ENCODE data around the gene MAMLD1.

The MAMLD1 gene

DNA sequence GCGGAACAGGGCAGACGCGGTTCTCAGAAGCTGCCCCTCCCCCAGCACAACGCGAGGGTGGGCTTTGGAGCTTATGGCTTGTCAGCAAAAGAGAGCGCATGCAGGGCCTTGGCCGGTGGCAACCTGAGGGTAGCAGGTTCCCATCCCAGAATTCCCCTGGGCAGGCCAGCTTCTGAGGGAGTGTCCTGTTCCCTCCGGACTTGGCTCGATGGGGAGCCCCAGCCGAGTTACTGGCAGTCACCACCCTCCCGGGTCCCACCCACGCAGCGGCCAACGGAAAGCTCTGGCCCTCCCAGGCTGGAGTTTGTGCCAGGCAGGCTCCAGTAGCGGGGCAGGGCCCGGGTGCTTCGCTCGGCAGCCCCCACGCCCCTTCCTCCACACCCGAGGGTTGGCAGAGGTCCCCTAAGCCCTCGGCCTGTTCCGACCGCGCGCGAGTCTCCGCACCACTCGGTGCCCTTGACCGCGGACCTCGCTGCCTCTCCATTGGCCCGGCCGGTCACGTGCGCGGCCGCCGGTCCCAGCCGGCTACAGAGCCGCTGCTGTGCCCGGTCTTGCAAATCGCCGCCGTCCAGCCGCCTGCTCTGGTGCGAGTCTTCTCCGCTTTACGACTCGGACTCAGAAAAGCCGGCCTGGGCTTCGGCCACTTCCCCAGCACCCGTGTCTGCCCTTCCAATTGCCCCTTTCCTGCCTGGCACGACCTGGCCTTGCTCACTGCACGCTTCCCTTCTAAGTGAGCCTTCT lies 184.4 kb downstream of the MAMLD1 start:
- H3K27me3 ChIP-seq (ENCODE audit: control insufficient read depth, insufficient read depth, low read length), result peaks cover 48% of the 10 kb centered on the region

DNA sequence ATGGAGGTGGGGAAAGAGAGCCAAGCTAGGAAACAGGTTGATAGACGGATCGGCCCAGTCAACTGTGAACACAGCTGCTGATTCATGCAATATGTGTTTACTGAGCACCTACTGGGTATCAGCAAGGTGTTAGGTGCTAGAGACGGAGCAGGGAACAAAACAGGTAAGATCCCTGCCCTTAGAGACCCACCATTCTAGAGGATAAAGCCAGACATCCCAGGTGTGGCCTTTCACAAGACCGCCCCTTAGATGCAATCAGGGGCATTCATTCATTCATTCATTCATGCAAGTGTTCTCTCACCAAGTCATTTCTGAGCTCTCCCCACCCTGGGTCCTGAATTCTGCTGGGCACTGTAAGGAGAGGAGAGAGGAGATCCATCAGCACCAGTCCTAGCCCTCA lies 185.1 kb downstream of the MAMLD1 start:
- H3K4me3 ChIP-seq (ENCODE audit: low read depth, low read length), result no peak overlapping the region
- peaks cover 3% of the 10 kb centered on the region; the same call in 1 of the 2 replicates for H3K4me1 ChIP-seq (ENCODE audit: control insufficient read depth, insufficient read depth, low read length)
- no peaks in the 10 kb centered on the region for H3K36me3 ChIP-seq (ENCODE audit: control insufficient read depth, insufficient read depth, low read length)
- peaks cover 15% of the 10 kb centered on the region for H3K9me3 ChIP-seq (ENCODE audit: control insufficient read depth, insufficient read depth, low read length)
- H3K27ac ChIP-seq (ENCODE audit: low read depth, low read length), result no peak overlapping the region
- H3K9ac ChIP-seq (ENCODE audit: low read depth, low read length), result no peak overlapping the region
- peaks cover 48% of the 10 kb centered on the region for H3K27me3 ChIP-seq (ENCODE audit: control insufficient read depth, insufficient read depth, low read length)

More for the DNA sequence above, 184.4 kb downstream of the MAMLD1 start:
- H3K4me3 ChIP-seq (ENCODE audit: low read depth, low read length), result peak overlapping the region; percentile 49
- no peak overlapping the region for H3K9ac ChIP-seq (ENCODE audit: low read depth, low read length)
- H3K9me3 ChIP-seq (ENCODE audit: control insufficient read depth, insufficient read depth, low read length), result peaks cover 15% of the 10 kb centered on the region
- no peaks in the 10 kb centered on the region for H3K36me3 ChIP-seq (ENCODE audit: control insufficient read depth, insufficient read depth, low read length)
- no peak overlapping the region for H3K27ac ChIP-seq (ENCODE audit: low read depth, low read length)
- H3K4me1 ChIP-seq (ENCODE audit: control insufficient read depth, insufficient read depth, low read length), result peaks cover 3% of the 10 kb centered on the region; the same call in 1 of the 2 replicates

DNA sequence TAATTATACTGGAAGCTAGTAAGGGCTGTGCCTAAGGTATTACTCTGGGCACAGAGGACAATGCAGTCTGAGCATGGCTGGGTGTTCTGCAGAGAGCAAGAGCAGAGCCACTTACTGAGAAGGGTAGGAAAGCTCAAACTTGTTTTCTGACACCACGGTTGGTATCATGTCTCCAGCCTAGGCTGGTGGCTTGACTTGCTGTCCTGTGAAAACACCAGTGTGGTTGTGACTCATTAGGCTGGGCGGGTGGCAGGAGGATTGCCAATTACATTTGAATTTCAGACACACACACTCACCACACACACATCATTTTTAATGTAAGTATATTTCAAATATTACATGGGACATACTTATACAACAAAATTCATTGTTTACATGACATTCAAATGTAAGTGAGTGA lies 185.6 kb downstream of the MAMLD1 start:
- Histone ChIP-seq H3K27me3 (ENCODE audit: control insufficient read depth, insufficient read depth, low read length) (peaks cover 48% of the 10 kb centered on the region), H3K9me3 (ENCODE audit: control insufficient read depth, insufficient read depth, low read length) (peaks cover 16% of the 10 kb centered on the region), H3K4me1 (ENCODE audit: control insufficient read depth, insufficient read depth, low read length) (peaks cover 3% of the 10 kb centered on the region; the same call in 1 of the 2 replicates), H3K36me3 (ENCODE audit: control insufficient read depth, insufficient read depth, low read length) (no peaks in the 10 kb centered on the region), H3K4me3 (ENCODE audit: low read depth, low read length) (no peak overlapping the region), H3K27ac (ENCODE audit: low read depth, low read length) (no peak overlapping the region), H3K9ac (ENCODE audit: low read depth, low read length) (no peak overlapping the region)

DNA sequence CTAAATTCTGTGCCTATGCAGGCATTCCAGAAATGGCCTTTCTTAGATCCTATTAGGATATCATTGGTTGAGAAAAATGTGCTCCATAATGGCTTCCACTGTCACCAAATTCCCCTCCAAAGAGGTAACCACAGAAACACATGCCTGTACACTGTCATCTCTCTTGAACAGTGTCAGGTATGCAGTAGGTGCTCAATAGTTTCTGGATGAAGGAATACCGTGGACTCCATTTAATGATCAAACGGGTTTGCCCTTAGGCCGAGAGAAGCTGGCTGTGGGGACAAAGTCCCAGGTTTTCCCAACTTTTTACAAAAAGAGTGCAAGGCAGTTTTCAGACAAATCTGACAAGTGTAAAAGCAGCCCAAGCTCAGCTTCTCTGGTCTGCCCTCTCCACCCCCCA lies 188.8 kb downstream of the MAMLD1 start:
- Histone ChIP-seq H3K4me1 (ENCODE audit: control insufficient read depth, insufficient read depth, low read length) (no peaks in the 10 kb centered on the region), H3K36me3 (ENCODE audit: control insufficient read depth, insufficient read depth, low read length) (no peaks in the 10 kb centered on the region), H3K4me3 (ENCODE audit: low read depth, low read length) (no peak overlapping the region), H3K9me3 (ENCODE audit: control insufficient read depth, insufficient read depth, low read length) (peaks cover 23% of the 10 kb centered on the region), H3K27ac (ENCODE audit: low read depth, low read length) (no peak overlapping the region), H3K9ac (ENCODE audit: low read depth, low read length) (no peak overlapping the region), H3K27me3 (ENCODE audit: control insufficient read depth, insufficient read depth, low read length) (peaks cover 35% of the 10 kb centered on the region)

DNA sequence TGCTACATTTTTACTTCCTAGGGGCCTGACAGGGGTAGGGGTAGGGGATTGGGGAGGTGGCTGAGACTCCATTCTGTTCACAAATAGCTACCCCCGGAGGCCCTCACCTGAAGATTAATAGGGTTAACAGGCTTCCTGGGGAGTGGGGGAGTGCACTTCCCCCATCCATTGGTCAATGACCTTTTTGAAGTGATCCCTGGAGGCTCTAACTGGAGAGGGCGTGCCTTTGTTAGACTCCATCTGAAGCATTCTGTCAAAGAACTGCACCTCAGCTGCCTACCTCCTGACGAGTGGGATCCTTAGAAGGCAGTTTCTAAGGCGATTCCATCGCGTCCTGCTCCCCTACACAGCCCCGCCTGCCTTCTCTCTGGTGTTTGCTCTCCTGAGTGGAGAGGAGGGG lies 195.3 kb downstream of the MAMLD1 start:
- Histone ChIP-seq H3K36me3 (ENCODE audit: control insufficient read depth, insufficient read depth, low read length) (no peaks in the 10 kb centered on the region), H3K4me1 (ENCODE audit: control insufficient read depth, insufficient read depth, low read length) (0 out of 2 replicates have a peak, but pooled peaks cover 6% of the 10 kb centered on the region), H3K27me3 (ENCODE audit: control insufficient read depth, insufficient read depth, low read length) (peaks cover 5% of the 10 kb centered on the region; the same call in 1 of the 2 replicates), H3K9me3 (ENCODE audit: control insufficient read depth, insufficient read depth, low read length) (peaks cover 15% of the 10 kb centered on the region), H3K9ac (ENCODE audit: low read depth, low read length) (no peak overlapping the region), H3K27ac (ENCODE audit: low read depth, low read length) (peak overlapping the region; percentile 44), H3K4me3 (ENCODE audit: low read depth, low read length) (0 out of 2 replicates have a peak overlapping the region, but pooled peaks have one; percentile 27)

Data from HUES48 (cell line).